IPS-20b (cell line): ENCODE results near the gene NPLOC4.
"Not testable (repeated sequence)": the region's sequence is repeated elsewhere in the genome, so short reads cannot be mapped to it uniquely, and the experiment has no call there.

ENCODE experiments used
- H3K27ac ChIP-seq: one replicate; pipeline ENCODE4 v1.5.1; 2013; ENCODE audit warnings: low read length
- H3K27me3 ChIP-seq: 2 replicates; pipeline ENCODE4 v1.6.1; 2013; ENCODE audit warnings: mild to moderate bottlenecking, low read length, inconsistent platforms; ENCODE audit not compliant: insufficient read depth
- H3K36me3 ChIP-seq: 2 replicates; pipeline ENCODE4 v1.6.1; 2013; ENCODE audit warnings: low read depth, mild to moderate bottlenecking, inconsistent platforms, low read length, moderate library complexity; ENCODE audit not compliant: insufficient read depth
- H3K4me1 ChIP-seq: 2 replicates; pipeline ENCODE4 v1.6.1; 2013; ENCODE audit warnings: mild to moderate bottlenecking, control low read depth, inconsistent platforms, low read length, moderate library complexity; ENCODE audit not compliant: insufficient read depth
- H3K4me3 ChIP-seq: 2 replicates; pipeline ENCODE4 v1.5.1; 2013; ENCODE audit warnings: mild to moderate bottlenecking, low read length, inconsistent platforms
- H3K9ac ChIP-seq: 2 replicates; pipeline ENCODE4 v1.6.1; 2013; ENCODE audit warnings: low read depth, mild to moderate bottlenecking, inconsistent platforms, low read length, moderate library complexity
- H3K9me3 ChIP-seq: 2 replicates; pipeline ENCODE4 v1.6.1; 2013; ENCODE audit warnings: mild to moderate bottlenecking, low read depth, low read length, inconsistent platforms; ENCODE audit not compliant: insufficient read depth

NPLOC4 gene

DNA sequence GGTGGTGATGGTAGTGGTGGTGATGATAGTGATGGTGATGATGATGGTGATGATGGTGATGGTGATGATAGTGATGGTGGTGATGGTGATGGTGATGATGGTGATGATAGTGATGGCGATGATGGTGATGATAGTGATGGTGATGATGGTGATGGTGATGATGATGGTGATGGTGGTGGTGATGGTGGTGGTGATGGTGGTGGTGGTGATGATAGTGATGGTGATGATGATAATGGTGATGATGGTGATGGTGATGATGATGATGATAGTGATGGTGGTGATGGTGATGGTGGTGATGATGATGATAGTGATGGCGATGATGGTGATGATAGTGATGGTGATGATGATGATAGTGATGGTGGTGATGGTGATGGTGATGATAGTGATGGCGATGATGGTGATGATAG, 104.9 kb downstream of the NPLOC4 start:
- H3K36me3 ChIP-seq, H3K27ac ChIP-seq: not testable (repeated sequence)

DNA sequence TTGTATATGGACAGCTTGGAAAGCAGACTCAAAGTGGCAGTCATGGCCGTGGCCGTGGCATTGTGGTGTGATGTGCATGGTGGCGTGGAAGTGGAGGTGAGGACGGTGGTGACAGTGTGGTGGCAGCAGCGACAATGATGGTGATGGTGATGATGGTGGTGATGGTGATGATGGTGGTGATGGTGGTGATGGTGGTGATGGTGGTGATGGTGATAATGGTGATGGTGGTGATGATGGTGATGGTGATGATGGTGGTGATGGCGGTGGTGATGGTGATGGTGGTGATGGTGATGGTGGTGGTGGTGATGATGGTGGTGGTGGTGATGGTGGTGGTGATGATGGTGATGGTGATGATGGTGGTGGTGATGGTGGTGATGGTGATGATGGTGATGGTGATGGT, 105.9 kb downstream of the NPLOC4 start:
- not testable (repeated sequence) for H3K4me3 ChIP-seq, H3K27ac ChIP-seq, H3K9me3 ChIP-seq, H3K4me1 ChIP-seq, H3K9ac ChIP-seq, H3K36me3 ChIP-seq
- H3K27me3 ChIP-seq, result peaks cover 42% of the 10 kb centered on the region

More for the DNA sequence above, 104.9 kb downstream of the NPLOC4 start:
- H3K9ac ChIP-seq, H3K4me1 ChIP-seq, H3K9me3 ChIP-seq, H3K4me3 ChIP-seq: not testable (repeated sequence)
- peaks cover 47% of the 10 kb centered on the region for H3K27me3 ChIP-seq

DNA sequence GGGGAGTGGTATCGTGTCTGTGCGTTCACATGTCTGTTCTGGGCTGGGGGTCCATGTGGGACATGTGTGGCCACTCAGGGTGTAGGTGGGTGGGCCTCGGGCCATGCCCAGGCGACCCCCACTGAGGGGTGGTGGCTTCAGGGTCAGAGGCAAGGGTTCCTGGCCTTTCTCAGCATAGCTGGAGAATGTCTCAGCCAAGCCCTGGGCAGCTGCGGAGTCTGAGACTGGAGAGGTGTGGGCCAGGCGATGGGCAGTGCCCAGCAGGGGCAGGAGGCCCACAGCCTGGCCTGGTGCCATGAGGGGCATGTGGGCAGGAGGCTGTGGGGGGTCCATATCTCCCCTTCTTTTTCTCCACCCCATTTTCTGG, 107.5 kb downstream of the NPLOC4 start:
- no peak overlapping the region for H3K4me3 ChIP-seq
- H3K27me3 ChIP-seq, result peaks cover 29% of the 10 kb centered on the region
- no peak overlapping the region for H3K27ac ChIP-seq
- H3K9me3 ChIP-seq, result no peaks in the 10 kb centered on the region
- H3K36me3 ChIP-seq, result no peaks in the 10 kb centered on the region
- H3K4me1 ChIP-seq, result no peaks in the 10 kb centered on the region
- no peak overlapping the region for H3K9ac ChIP-seq

- no peaks in the 10 kb centered on the region for H3K36me3 ChIP-seq
- H3K27ac ChIP-seq, result no peak overlapping the region
- H3K9me3 ChIP-seq, result no peaks in the 10 kb centered on the region
- H3K27me3 ChIP-seq, result peaks cover 23% of the 10 kb centered on the region
- H3K4me1 ChIP-seq, result no peaks in the 10 kb centered on the region
- no peak overlapping the region for H3K4me3 ChIP-seq
- H3K9ac ChIP-seq, result no peak overlapping the region
Observed at GRCh38 chr17:81528651-81529436, 108.1 kb downstream of the NPLOC4 start.

- H3K27ac ChIP-seq, result no peak overlapping the region
- H3K9me3 ChIP-seq, result no peaks in the 10 kb centered on the region
- peaks cover 18% of the 10 kb centered on the region; the same call in 1 of the 2 replicates for H3K27me3 ChIP-seq
- no peak overlapping the region for H3K4me3 ChIP-seq
- no peaks in the 10 kb centered on the region for H3K4me1 ChIP-seq
- no peaks in the 10 kb centered on the region for H3K36me3 ChIP-seq
- H3K9ac ChIP-seq, result no peak overlapping the region
Observed at GRCh38 chr17:81528384-81528650, 108.6 kb downstream of the NPLOC4 start.

DNA sequence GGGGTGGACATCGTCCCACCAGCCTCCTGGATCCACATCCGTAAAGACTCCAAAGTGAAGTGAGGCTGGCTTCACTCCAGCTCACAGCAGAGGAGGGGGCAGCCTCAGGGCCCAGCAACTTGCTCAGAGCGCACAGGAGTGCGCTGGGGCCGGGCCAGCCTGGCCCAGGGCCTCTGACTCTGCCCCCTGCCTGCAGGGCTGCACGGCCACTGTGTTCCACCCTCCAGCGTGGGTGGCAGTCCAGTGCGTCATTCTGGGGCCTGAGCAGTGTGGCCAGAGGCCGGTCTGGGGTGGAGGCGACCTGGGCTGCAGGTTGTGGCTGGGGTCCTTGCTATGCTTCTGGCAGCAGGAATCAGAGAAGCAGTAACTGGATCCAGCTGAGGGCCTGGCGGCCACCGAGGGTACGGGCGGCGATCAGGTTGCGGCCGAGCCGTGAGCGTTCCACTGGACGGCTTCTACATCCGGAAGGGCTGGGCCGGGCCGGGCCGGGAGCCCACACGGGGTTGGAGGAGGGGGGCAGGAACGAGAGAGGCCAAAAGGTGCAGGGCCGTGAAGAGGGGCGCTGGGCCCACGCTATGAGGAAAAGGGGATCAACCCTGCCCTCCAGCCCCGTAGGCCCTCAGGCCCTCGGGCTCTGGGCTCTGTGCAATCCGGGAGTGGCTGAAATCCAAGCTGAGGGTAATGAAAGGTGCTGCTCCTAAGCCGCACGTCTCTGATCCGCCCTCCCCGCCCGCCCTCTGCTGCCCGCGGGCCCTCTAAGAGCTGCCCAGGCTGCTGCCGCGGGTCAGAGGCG, 109.1 kb downstream of the NPLOC4 start, which contains the start of gene FSCN2:
TSS of gene FSCN2 (plus strand) at position 787 of the 793 bp plus-strand sequence. CDS start 155 bp downstream, outside the sequence.
- Histone ChIP-seq H3K4me1 (no peaks in the 10 kb centered on the region), H3K9me3 (no peaks in the 10 kb centered on the region), H3K36me3 (no peaks in the 10 kb centered on the region), H3K4me3 (no peak within 1 kb of the TSS), H3K27me3 (peaks cover 16% of the 10 kb centered on the region), H3K27ac (no peak within 1 kb of the TSS), H3K9ac (no peak within 1 kb of the TSS)

DNA sequence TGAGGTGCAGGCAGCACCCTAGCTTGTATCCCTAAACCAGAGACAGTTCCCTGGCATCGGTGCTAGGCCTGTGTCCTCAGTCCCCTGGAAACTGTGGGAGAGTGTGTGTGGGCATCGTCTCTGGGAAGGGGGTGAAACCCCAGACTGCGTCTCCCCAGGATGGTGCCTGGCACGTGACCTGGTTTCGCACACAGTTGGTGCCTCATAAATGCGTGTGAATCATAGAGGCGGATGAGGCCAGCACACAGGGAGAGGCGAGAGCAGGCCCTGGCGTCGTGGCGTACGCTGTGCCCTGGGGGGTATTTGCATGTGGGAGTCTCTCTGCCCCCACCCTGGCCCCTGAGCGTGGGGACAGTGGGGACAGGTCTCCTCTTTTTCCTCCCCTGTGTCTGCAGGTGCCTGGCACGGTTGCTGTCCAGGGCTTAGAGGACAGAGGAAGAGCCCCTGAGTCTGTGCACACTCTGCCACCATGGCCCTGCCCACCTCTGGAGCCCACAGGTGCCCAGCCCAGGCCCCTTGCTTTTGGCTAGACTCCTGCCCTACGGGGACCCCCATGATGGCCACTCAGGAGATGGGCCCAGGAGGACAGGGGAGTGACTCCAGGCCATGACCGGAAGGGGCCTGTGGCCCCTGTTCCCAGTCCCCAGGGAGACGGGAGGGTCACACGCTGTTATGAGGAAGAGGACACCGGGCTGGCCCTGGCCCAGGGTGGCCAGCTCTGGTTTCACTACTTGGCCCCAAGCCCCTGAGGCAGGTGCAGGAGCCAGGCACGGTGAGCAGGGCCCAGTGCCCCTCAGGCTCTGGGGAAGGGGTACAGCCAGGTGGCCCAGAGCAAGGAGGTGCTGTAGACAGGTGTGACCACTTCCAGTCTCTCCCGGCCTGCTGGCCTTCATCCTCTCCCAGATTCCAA, 110.0 kb downstream of the NPLOC4 start:
- Histone ChIP-seq H3K27ac (no peak overlapping the region), H3K36me3 (no peaks in the 10 kb centered on the region), H3K4me3 (no peak overlapping the region), H3K9ac (no peak overlapping the region), H3K9me3 (no peaks in the 10 kb centered on the region), H3K4me1 (no peaks in the 10 kb centered on the region), H3K27me3 (peaks cover 17% of the 10 kb centered on the region)

DNA sequence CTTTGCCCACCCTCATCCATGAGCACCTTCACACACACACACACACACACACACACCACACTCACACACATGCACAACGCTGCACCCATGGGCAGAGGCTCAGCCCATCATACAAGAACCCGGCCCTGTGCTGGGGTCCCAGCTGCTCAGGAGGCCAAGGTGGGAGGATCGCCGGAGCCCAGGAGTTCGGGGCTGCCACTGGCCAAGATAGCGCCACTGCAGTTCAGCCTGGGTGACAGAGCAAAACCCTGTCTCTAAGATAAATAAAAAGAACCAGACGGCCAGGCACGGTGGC, 112.1 kb downstream of the NPLOC4 start:
- Histone ChIP-seq H3K4me1 (no peaks in the 10 kb centered on the region; the same call in 1 of the 2 replicates), H3K27me3 (peaks cover 38% of the 10 kb centered on the region), H3K4me3 (no peak overlapping the region), H3K9ac (no peak overlapping the region), H3K27ac (no peak overlapping the region), H3K36me3 (no peaks in the 10 kb centered on the region), H3K9me3 (no peaks in the 10 kb centered on the region)

DNA sequence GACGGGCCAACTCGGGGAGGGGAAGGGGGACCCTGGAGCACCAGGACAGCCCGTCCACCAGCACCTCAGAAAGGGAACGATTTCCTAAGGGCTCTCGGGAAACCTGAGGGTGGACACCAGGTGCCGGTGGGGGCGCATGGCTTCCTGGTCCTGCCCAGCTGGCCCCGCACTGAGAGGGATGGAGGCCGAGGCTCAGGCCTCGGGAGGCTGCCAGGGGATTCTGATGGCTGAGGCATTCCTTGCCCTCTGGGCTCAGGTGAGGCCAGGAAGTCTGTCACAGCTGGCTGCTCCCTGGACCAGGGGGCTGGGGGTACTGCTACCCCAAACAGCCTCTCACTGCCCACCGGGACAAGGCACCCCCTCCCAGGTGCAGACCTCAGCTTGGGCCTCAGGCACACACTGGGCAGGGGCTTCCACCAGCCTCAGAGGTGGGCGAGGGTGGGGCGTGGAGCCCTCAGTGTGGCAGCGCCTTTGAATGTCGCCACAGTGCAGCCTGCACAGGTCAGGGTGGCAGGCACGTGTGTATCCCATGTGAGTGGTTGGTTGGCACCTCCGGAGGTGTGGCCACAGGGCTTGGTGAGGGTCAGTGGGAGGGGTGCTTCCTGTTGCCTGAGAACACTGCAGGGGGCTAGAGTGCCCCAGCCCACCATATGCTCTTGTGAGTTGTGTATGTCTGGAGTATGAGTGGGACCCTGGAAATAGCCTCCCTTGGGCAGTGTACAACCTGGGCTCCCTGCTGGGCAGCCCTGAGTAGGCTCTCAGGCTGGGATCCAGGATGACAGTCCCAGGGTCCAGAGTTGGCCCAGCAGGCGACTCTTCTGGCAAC, 112.7 kb downstream of the NPLOC4 start:
- Histone ChIP-seq H3K27me3 (peaks cover 44% of the 10 kb centered on the region), H3K27ac (no peak overlapping the region), H3K9me3 (no peaks in the 10 kb centered on the region), H3K9ac (no peak overlapping the region), H3K4me3 (no peak overlapping the region), H3K4me1 (no peaks in the 10 kb centered on the region; the same call in 1 of the 2 replicates), H3K36me3 (no peaks in the 10 kb centered on the region)

- H3K27ac ChIP-seq, result no peak overlapping the region
- peaks cover 51% of the 10 kb centered on the region for H3K27me3 ChIP-seq
- no peaks in the 10 kb centered on the region; the same call in 1 of the 2 replicates for H3K4me1 ChIP-seq
- H3K36me3 ChIP-seq, result no peaks in the 10 kb centered on the region
- no peak overlapping the region for H3K9ac ChIP-seq
- no peaks in the 10 kb centered on the region for H3K9me3 ChIP-seq
- no peak overlapping the region for H3K4me3 ChIP-seq
Observed at GRCh38 chr17:81523402-81524038, 113.4 kb downstream of the NPLOC4 start.
